ENCODE data around the gene SERPINF2.
A peak's percentile ranks its signal among the peaks of the same experiment; 100 is the strongest.

SERPINF2 gene

DNA sequence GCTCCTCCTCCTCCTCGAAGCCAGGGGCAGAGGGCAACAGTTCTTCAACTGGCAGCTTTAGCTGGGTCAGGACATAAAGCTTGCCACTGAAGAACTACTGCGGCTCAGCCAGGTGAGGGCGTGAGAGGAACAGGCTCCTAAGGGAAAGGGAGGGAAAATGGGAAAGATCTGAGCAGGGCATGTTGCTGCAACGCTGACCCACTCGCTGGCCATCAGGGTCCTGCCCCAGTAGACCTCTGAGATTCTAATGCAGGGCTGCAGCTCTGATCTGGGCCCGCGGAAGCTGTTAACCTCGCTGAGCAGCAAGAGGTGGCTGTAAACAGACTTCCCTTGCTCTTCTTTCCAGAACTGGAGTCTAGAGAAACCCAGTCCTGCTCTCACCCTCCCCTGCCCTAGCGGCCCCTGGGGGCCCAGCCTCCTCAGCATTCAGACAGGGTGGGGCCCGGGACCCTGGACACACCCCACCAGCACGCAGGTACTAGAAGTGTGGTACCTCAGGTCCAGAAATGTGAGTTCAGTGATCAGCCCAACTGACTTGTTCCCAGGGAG is 28.7 kb upstream of the SERPINF2 start:
- H3K27ac ChIP-seq, result peak overlapping the region; percentile 100
- TF ChIP-seq, protein P1, sequence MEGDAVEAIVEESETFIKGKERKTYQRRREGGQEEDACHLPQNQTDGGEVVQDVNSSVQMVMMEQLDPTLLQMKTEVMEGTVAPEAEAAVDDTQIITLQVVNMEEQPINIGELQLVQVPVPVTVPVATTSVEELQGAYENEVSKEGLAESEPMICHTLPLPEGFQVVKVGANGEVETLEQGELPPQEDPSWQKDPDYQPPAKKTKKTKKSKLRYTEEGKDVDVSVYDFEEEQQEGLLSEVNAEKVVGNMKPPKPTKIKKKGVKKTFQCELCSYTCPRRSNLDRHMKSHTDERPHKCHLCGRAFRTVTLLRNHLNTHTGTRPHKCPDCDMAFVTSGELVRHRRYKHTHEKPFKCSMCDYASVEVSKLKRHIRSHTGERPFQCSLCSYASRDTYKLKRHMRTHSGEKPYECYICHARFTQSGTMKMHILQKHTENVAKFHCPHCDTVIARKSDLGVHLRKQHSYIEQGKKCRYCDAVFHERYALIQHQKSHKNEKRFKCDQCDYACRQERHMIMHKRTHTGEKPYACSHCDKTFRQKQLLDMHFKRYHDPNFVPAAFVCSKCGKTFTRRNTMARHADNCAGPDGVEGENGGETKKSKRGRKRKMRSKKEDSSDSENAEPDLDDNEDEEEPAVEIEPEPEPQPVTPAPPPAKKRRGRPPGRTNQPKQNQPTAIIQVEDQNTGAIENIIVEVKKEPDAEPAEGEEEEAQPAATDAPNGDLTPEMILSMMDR (IDR thresholded peaks at IDR 0.05), result peak; percentile 75
- TF ChIP-seq ZFX (IDR thresholded peaks at IDR 0.05; ENCODE audit: borderline replicate concordance), result no peak

- H3K27ac ChIP-seq, result peak overlapping the region; percentile 100
- TF ChIP-seq, protein P1 (IDR thresholded peaks at IDR 0.05), result no peak
- TF ChIP-seq ZFX (IDR thresholded peaks at IDR 0.05; ENCODE audit: borderline replicate concordance), result no peak
These were observed 28.2 kb upstream of the SERPINF2 start for GRCh38 chr17:1714427-1714979.

GRCh38 chr17:1714980-1715802 is 27.5 kb upstream of the SERPINF2 start:
- peak overlapping the region; percentile 100 for H3K27ac ChIP-seq
- no peak for TF ChIP-seq ZFX (IDR thresholded peaks at IDR 0.05; ENCODE audit: borderline replicate concordance)
- TF ChIP-seq, protein P1 (IDR thresholded peaks at IDR 0.05), result no peak

- H3K27ac ChIP-seq, result peak overlapping the region; percentile 100
- TF ChIP-seq ZFX (IDR thresholded peaks at IDR 0.05; ENCODE audit: borderline replicate concordance), result no peak
- TF ChIP-seq, protein P1 (IDR thresholded peaks at IDR 0.05), result no peak
These were observed 26.9 kb upstream of the SERPINF2 start for GRCh38 chr17:1715803-1716075.

- H3K27ac ChIP-seq, result peak overlapping the region; percentile 100
- no peak for TF ChIP-seq ZFX (IDR thresholded peaks at IDR 0.05; ENCODE audit: borderline replicate concordance)
- TF ChIP-seq, protein P1 (IDR thresholded peaks at IDR 0.05), result no peak
These were observed 26.4 kb upstream of the SERPINF2 start for GRCh38 chr17:1716076-1716911.

DNA sequence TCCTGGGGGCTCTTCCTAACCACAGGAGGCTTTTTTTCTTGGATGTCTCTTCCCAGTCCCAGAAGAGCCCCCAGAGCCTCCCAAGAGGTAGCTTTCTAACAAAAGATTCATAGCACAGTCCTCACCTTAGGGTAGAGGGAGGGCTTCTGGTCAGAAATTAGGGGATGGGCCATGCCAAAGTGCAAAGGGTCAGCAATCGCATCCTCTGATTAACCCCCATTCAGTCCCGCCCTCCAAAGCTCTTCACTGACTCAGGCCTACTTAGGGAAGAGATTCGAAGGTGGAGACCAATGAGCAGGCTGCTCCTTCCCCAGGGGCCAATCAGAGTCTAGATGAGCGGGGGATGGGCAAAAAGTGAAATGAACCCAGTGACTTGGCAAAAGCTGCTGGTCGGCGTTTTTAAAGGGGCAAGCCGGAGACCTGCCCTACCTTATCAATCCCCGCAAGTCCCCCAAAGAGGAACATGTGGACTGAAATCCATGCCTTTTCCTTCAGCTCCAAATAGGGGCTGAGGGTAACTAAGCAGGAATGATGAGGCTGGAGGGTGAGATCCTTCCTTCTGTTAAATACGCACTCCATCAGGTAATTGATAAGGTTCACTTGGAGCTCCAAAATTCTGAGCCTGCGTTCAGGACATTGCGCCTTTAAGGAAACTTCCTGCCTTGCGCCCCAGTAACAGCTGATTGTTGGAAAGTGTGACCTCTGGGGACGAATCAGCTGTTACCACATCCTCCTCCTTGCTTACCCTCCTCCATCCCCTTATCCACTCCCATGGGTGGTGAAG is 25.6 kb upstream of the SERPINF2 start:
- peak overlapping the region; percentile 100 for H3K27ac ChIP-seq
- no peak for TF ChIP-seq ZFX (IDR thresholded peaks at IDR 0.05; ENCODE audit: borderline replicate concordance)
- TF ChIP-seq, protein P1 (IDR thresholded peaks at IDR 0.05), result no peak

Data from 22Rv1 (cell line).